HEK293 (cell line): ENCODE results near the gene LRRC8C.
A peak's percentile ranks its signal among the peaks of the same experiment; 100 is the strongest.

Experiments
- GLIS1 ChIP-seq: fragments of 450-650 bp; formaldehyde crosslinking; IDR thresholded peaks from 2 replicates; pipeline ENCODE4 v1.5.1; 2016; ENCODE audit warnings: missing biosample characterization, missing genetic modification characterization
- HOXD13 ChIP-seq: sonication (generic); formaldehyde crosslinking; IDR thresholded peaks from 2 replicates; pipeline ENCODE4 v1.8.0; 2022; ENCODE audit warnings: missing genetic modification reagents, borderline replicate concordance
- MEIS1 ChIP-seq: sonication (generic); formaldehyde crosslinking; IDR thresholded peaks from 2 replicates; pipeline ENCODE4 v1.8.1; 2022; ENCODE audit warnings: missing genetic modification reagents, mild to moderate bottlenecking, borderline replicate concordance
- PATZ1 ChIP-seq: fragments of 450-650 bp; formaldehyde crosslinking; IDR thresholded peaks from 2 replicates; pipeline ENCODE4 v1.5.1; 2016; ENCODE audit warnings: missing biosample characterization, missing genetic modification characterization
- PRDM1 ChIP-seq: fragments of 450-650 bp; formaldehyde crosslinking; IDR thresholded peaks from 2 replicates; pipeline ENCODE4; 2016; ENCODE audit warnings: missing biosample characterization, missing genetic modification characterization
- SP2 ChIP-seq: fragments of 450-650 bp; formaldehyde crosslinking; IDR thresholded peaks from 2 replicates; pipeline ENCODE4 v1.5.1; 2016; ENCODE audit warnings: missing biosample characterization, missing genetic modification characterization
- SP3 ChIP-seq: fragments of 450-650 bp; formaldehyde crosslinking; IDR thresholded peaks from 2 replicates; pipeline ENCODE4 v1.5.1; 2016; ENCODE audit warnings: missing biosample characterization, missing genetic modification characterization
- ZBTB21 ChIP-seq: fragments of 450-650 bp; formaldehyde crosslinking; IDR thresholded peaks from 2 replicates; pipeline ENCODE4 v1.5.1; 2017; ENCODE audit warnings: missing biosample characterization, missing genetic modification characterization
- ZBTB26 ChIP-seq: fragments of 450-650 bp; formaldehyde crosslinking; optimal IDR thresholded peaks from 2 replicates; pipeline ENCODE3; 2016; ENCODE audit warnings: missing biosample characterization, mild to moderate bottlenecking, missing genetic modification characterization
- ZBTB8A ChIP-seq: fragments of 450-650 bp; formaldehyde crosslinking; IDR thresholded peaks from 2 replicates; pipeline ENCODE4 v1.5.1; 2016; ENCODE audit warnings: missing biosample characterization, missing genetic modification characterization
- ZFP3 ChIP-seq: fragments of 450-650 bp; formaldehyde crosslinking; IDR thresholded peaks from 2 replicates; pipeline ENCODE4 v1.5.1; 2016; ENCODE audit warnings: low read depth, missing biosample characterization, missing genetic modification characterization
- ZNF148 ChIP-seq: fragments of 450-650 bp; formaldehyde crosslinking; IDR thresholded peaks from 2 replicates; pipeline ENCODE4 v1.5.0; 2017; ENCODE audit warnings: missing biosample characterization, missing genetic modification characterization, borderline replicate concordance
- ZNF223 ChIP-seq: fragments of 450-650 bp; formaldehyde crosslinking; IDR thresholded peaks from 2 replicates; pipeline ENCODE4 v1.5.1; 2016; ENCODE audit warnings: missing biosample characterization, missing genetic modification characterization
- ZNF26 ChIP-seq: fragments of 450-650 bp; formaldehyde crosslinking; IDR thresholded peaks from 2 replicates; pipeline ENCODE4 v1.5.1; 2016; ENCODE audit warnings: missing biosample characterization, missing genetic modification characterization
- ZNF341 ChIP-seq: fragments of 450-650 bp; formaldehyde crosslinking; IDR thresholded peaks from 2 replicates; pipeline ENCODE4; 2016; ENCODE audit warnings: low read depth, missing biosample characterization, missing genetic modification characterization
- ZNF37A ChIP-seq: fragments of 450-650 bp; IDR thresholded peaks from 2 replicates; pipeline ENCODE4 v1.5.1; 2018; ENCODE audit warnings: missing biosample characterization, missing genetic modification characterization
- ZNF501 ChIP-seq: fragments of 450-650 bp; formaldehyde crosslinking; IDR thresholded peaks from 2 replicates; pipeline ENCODE4 v1.5.1; 2016; ENCODE audit warnings: missing biosample characterization, missing genetic modification characterization
- ZNF510 ChIP-seq: fragments of 450-650 bp; formaldehyde crosslinking; IDR thresholded peaks from 2 replicates; pipeline ENCODE4 v1.5.1; 2018; ENCODE audit warnings: mild to moderate bottlenecking, missing genetic modification characterization, missing biosample characterization; ENCODE audit not compliant: insufficient replicate concordance
- ZNF518A ChIP-seq: fragments of 450-650 bp; formaldehyde crosslinking; conservative IDR thresholded peaks from 2 replicates; pipeline ENCODE4 v1.5.1; 2016; ENCODE audit warnings: low read depth, missing biosample characterization, missing genetic modification characterization
- ZNF544 ChIP-seq: fragments of 450-650 bp; formaldehyde crosslinking; IDR thresholded peaks from 2 replicates; pipeline ENCODE4 v1.5.0; 2017; ENCODE audit warnings: missing biosample characterization, missing genetic modification characterization
- ZNF610 ChIP-seq: fragments of 450-650 bp; formaldehyde crosslinking; IDR thresholded peaks from 2 replicates; pipeline ENCODE4 v1.5.1; 2016; ENCODE audit warnings: missing biosample characterization, missing genetic modification characterization, borderline replicate concordance
- ZNF629 ChIP-seq: fragments of 450-650 bp; formaldehyde crosslinking; IDR thresholded peaks from 2 replicates; pipeline ENCODE4 v1.5.1; 2017; ENCODE audit warnings: missing biosample characterization, missing genetic modification characterization
- ZNF677 ChIP-seq: fragments of 450-650 bp; IDR thresholded peaks from 2 replicates; pipeline ENCODE4 v1.5.0; 2018; ENCODE audit warnings: missing biosample characterization, mild to moderate bottlenecking, missing genetic modification characterization, moderate library complexity
- ZSCAN30 ChIP-seq: fragments of 450-650 bp; IDR thresholded peaks from 2 replicates; pipeline ENCODE4 v1.5.1; 2018; ENCODE audit warnings: missing biosample characterization, mild to moderate bottlenecking, missing genetic modification characterization, moderate library complexity
- ZXDB ChIP-seq: fragments of 450-650 bp; formaldehyde crosslinking; IDR thresholded peaks from 2 replicates; pipeline ENCODE4 v1.5.1; 2016; ENCODE audit warnings: missing biosample characterization, missing genetic modification characterization

LRRC8C gene

GRCh38 chr1:89632657-89633247, at the start of gene LRRC8C (continued):
- TF ChIP-seq ZNF148 (tag by site-specific recombination) (no peak), ZBTB21 (tag by site-specific recombination) (no peak; the same call in 1 of the 2 replicates), ZNF677 (no peak), ZNF26 (tag by site-specific recombination) (no peak), ZSCAN30 (tag by site-specific recombination) (peak; percentile 26; the same call in 1 of the 2 replicates), ZBTB26 (no peak), ZNF223 (tag by site-specific recombination) (no peak), ZNF510 (tag by site-specific recombination) (peak; percentile 97), PRDM1 (tag by site-specific recombination) (no peak), ZNF37A (tag by site-specific recombination) (no peak), ZNF544 (no peak), ZNF518A (tag by site-specific recombination) (no peak), PATZ1 (tag by site-specific recombination) (peak; percentile 25; the same call in 1 of the 2 replicates), HOXD13 (CRISPR knock-in tag) (no peak), GLIS1 (tag by site-specific recombination) (peak; percentile 94), ZNF341 (tag by site-specific recombination) (peak; percentile 77), SP2 (peak; percentile 55), ZFP3 (tag by site-specific recombination) (no peak), MEIS1 (CRISPR knock-in tag) (peak; percentile 39; the same call in 1 of the 2 replicates), SP3 (peak; percentile 74), ZXDB (tag by site-specific recombination) (peak; percentile 82), ZNF629 (tag by site-specific recombination) (peak; percentile 77), ZBTB8A (tag by site-specific recombination) (peak; percentile 34; the same call in 1 of the 2 replicates), ZNF610 (tag by site-specific recombination) (0 out of 2 replicates have a peak, but pooled peaks have one; percentile 27), ZNF501 (tag by site-specific recombination) (peak; percentile 68)
